Astrocyte (in vitro differentiated cells and primary cell): ENCODE measurements around the gene TMEM270. TPM values are rescaled to one million over a fixed set of nuclear protein-coding genes. Genes with fewer than 3 reads are reported as not detected.

ENCODE experiments used
- DNase-seq: peaks from one replicate; pipeline ENCODE4 v3.0.0-alpha.2; 2010; ENCODE audit warnings: low read depth
- FAIRE-seq: peaks from 2 replicates; lab custom pipeline; 2011; peaks lifted over from hg19 to GRCh38; lab: Jason Lieb, UNC
- H2AFZ ChIP-seq: 2 replicates; pipeline ENCODE4 v1.6.0; 2012; ENCODE audit warnings: low read depth, low read length, inconsistent platforms
- H3K27ac ChIP-seq: 2 replicates; pipeline ENCODE4 v1.5.1; 2011; ENCODE audit warnings: low read depth, low read length, inconsistent platforms
- H3K27me3 ChIP-seq: 2 replicates; pipeline ENCODE4 v1.6.0; 2011; ENCODE audit warnings: low read length, inconsistent platforms; ENCODE audit not compliant: insufficient read depth
- H3K36me3 ChIP-seq: 2 replicates; pipeline ENCODE4 v1.5.1; 2011; ENCODE audit warnings: low read length, inconsistent platforms; ENCODE audit not compliant: insufficient read depth
- H3K4me1 ChIP-seq: 2 replicates; pipeline ENCODE4 v1.5.1; 2011; ENCODE audit warnings: low read length, inconsistent platforms; ENCODE audit not compliant: insufficient read depth
- H3K4me2 ChIP-seq: 2 replicates; pipeline ENCODE4 v1.6.0; 2012; ENCODE audit warnings: low read length, inconsistent platforms
- H3K4me3 ChIP-seq: 2 replicates; pipeline ENCODE4 v1.5.1; 2011; ENCODE audit warnings: low read depth, mild to moderate bottlenecking, low read length, inconsistent platforms; ENCODE audit not compliant: insufficient read depth
- H3K79me2 ChIP-seq: 2 replicates; pipeline ENCODE4 v1.6.0; 2012; ENCODE audit warnings: mild to moderate bottlenecking, low read length, inconsistent platforms; ENCODE audit not compliant: insufficient read depth
- H3K9ac ChIP-seq: 2 replicates; pipeline ENCODE4 v1.6.0; 2012; ENCODE audit warnings: mild to moderate bottlenecking, low read length, inconsistent platforms
- H3K9me3 ChIP-seq: 2 replicates; pipeline ENCODE4 v1.5.1; 2012; ENCODE audit warnings: low read depth, mild to moderate bottlenecking, low read length, inconsistent platforms; ENCODE audit not compliant: insufficient read depth
- H4K20me1 ChIP-seq: 2 replicates; pipeline ENCODE4 v1.6.0; 2012; ENCODE audit warnings: low read length, inconsistent platforms; ENCODE audit not compliant: insufficient read depth
- H3K27ac Mint-ChIP-seq: one replicate; pipeline ENCODE4 v1.8.0; 2021; ENCODE audit warnings: mild to moderate bottlenecking, mixed read lengths; ENCODE audit not compliant: unreplicated experiment
- H3K27me3 Mint-ChIP-seq: one replicate; pipeline ENCODE4 v1.8.0; 2021; ENCODE audit warnings: low read depth, mixed read lengths; ENCODE audit not compliant: unreplicated experiment
- H3K36me3 Mint-ChIP-seq: one replicate; pipeline ENCODE4 v1.8.0; 2021; ENCODE audit warnings: low read depth, mixed read lengths; ENCODE audit not compliant: unreplicated experiment
- H3K4me1 Mint-ChIP-seq: one replicate; pipeline ENCODE4 v1.8.0; 2021; ENCODE audit warnings: low read depth, mixed read lengths; ENCODE audit not compliant: unreplicated experiment
- H3K4me3 Mint-ChIP-seq: one replicate; pipeline ENCODE4 v1.8.0; 2021; ENCODE audit warnings: mild to moderate bottlenecking, moderate library complexity, mixed read lengths; ENCODE audit not compliant: unreplicated experiment
- H3K9me3 Mint-ChIP-seq: one replicate; pipeline ENCODE4 v1.8.0; 2021; ENCODE audit warnings: mild to moderate bottlenecking, mixed read lengths; ENCODE audit not compliant: unreplicated experiment
- EZH2 ChIP-seq: IDR thresholded peaks from 2 replicates; pipeline ENCODE4 v1.6.1; 2012; ENCODE audit warnings: mild to moderate bottlenecking, low read length, inconsistent platforms; ENCODE audit not compliant: insufficient read depth
- total RNA-seq: library from RNA; stranded (reverse); gene quantifications from 2 replicates; pipeline ENCODE4 v1.2.1, GENCODE V29; 2021
- TF ChIP-seq, protein P1 (sequence below): IDR thresholded peaks from 2 replicates; pipeline ENCODE4 v1.5.1; 2011; ENCODE audit warnings: low read depth, mild to moderate bottlenecking, inconsistent platforms, low read length, moderate library complexity; ENCODE audit not compliant: insufficient read depth

TMEM270 gene
- total RNA-seq, 1 donor from 2014 or later, result not detected

DNA sequence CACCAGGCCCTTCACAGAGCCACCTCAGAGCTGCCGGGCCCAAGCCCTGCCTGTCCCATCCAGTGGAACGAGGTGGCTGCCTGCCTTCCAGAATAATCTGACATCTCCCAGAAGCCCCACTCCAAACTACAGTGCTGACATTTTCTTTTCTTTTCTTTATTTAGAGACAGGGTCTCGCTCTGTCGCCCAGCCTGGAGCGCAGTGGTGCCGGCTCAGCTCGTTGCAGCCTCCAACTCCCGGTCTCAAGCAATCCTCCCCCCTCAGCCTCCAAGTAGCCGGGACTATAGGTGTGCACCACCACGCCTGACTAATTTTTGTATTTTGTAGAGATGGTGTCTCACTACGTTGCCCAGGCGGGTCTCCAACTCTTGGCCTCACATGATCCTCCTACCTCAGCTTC, 346 bp downstream of the TMEM270 start:
- no peaks in the 10 kb centered on the region for H3K9me3 ChIP-seq
- no peak overlapping the region for H2AFZ ChIP-seq
- FAIRE-seq (no peak), DNase-seq (no peak)
- H3K4me3 Mint-ChIP-seq, result no peak overlapping the region
- TF ChIP-seq, protein P1, sequence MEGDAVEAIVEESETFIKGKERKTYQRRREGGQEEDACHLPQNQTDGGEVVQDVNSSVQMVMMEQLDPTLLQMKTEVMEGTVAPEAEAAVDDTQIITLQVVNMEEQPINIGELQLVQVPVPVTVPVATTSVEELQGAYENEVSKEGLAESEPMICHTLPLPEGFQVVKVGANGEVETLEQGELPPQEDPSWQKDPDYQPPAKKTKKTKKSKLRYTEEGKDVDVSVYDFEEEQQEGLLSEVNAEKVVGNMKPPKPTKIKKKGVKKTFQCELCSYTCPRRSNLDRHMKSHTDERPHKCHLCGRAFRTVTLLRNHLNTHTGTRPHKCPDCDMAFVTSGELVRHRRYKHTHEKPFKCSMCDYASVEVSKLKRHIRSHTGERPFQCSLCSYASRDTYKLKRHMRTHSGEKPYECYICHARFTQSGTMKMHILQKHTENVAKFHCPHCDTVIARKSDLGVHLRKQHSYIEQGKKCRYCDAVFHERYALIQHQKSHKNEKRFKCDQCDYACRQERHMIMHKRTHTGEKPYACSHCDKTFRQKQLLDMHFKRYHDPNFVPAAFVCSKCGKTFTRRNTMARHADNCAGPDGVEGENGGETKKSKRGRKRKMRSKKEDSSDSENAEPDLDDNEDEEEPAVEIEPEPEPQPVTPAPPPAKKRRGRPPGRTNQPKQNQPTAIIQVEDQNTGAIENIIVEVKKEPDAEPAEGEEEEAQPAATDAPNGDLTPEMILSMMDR, result no peak
- no peak overlapping the region for H3K27ac ChIP-seq
- no peaks in the 10 kb centered on the region for H3K4me1 ChIP-seq
- H3K9ac ChIP-seq, result no peak overlapping the region
- no peaks in the 10 kb centered on the region for H3K36me3 ChIP-seq
- no peaks in the 10 kb centered on the region for H3K36me3 Mint-ChIP-seq
- H3K79me2 ChIP-seq, result no peaks in the 10 kb centered on the region
- no peaks in the 10 kb centered on the region for H3K9me3 Mint-ChIP-seq
- H3K4me2 ChIP-seq, result no peak overlapping the region
- H4K20me1 ChIP-seq, result no peaks in the 10 kb centered on the region
- H3K27me3 Mint-ChIP-seq, result peaks cover 20% of the 10 kb centered on the region
- no peak overlapping the region for H3K27ac Mint-ChIP-seq
- H3K4me3 ChIP-seq, result no peak overlapping the region
- no peaks in the 10 kb centered on the region for H3K27me3 ChIP-seq
- H3K4me1 Mint-ChIP-seq, result no peaks in the 10 kb centered on the region

- Histone ChIP-seq H2AFZ (no peak overlapping the region), H3K36me3 (no peaks in the 10 kb centered on the region), H3K4me3 (no peak overlapping the region), H3K4me2 (no peak overlapping the region), H3K27ac (no peak overlapping the region), H3K4me1 (peaks cover 12% of the 10 kb centered on the region), H3K27me3 (no peaks in the 10 kb centered on the region), H4K20me1 (no peaks in the 10 kb centered on the region), H3K9ac (no peak overlapping the region), H3K79me2 (no peaks in the 10 kb centered on the region), H3K9me3 (no peaks in the 10 kb centered on the region)
- Mint-ChIP-seq H3K36me3 (no peaks in the 10 kb centered on the region), H3K4me1 (peaks cover 2% of the 10 kb centered on the region), H3K27ac (no peak overlapping the region), H3K4me3 (no peak overlapping the region), H3K9me3 (no peaks in the 10 kb centered on the region), H3K27me3 (peaks cover 12% of the 10 kb centered on the region)
- FAIRE-seq, result no peak
- DNase-seq, result no peak
- no peak for TF ChIP-seq EZH2
- TF ChIP-seq, protein P1, result no peak
Measured at GRCh38 chr7:73864981-73865711, 4.2 kb downstream of the TMEM270 start.

DNA sequence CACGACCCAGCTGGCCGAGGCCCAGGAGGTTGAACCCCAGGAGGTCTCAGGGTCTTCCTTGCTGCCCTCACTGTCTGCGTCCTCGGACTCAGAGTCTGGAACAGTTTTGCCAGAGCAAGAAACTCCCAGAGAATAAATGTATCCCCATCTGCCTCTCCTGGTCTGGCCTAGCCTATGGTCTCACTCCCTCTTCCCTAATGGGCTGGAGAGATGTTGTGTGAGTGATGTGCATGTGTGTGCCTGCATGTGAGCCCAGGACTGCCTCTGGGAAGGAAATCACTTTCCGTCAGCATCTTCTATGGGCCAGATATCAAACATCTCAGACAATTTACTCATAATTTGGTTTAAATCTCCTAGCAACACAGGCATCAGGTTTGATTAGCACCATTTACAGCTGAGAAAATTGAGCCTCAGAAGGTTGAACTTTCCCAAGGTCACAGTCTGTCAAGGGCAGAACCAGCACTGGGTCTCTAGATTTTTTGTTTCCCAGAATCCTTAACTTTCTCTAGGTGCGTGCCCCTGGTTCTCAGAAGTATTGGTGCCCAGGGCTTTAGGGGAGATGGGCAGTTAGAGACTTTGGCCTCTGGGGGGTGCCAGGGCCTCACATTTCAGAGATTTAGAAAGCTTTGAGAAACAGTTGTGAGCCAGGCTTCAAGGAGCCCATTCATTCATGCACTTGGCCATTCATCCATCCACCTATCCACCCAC, 4.9 kb downstream of the TMEM270 start:
- Histone ChIP-seq H3K9me3 (no peaks in the 10 kb centered on the region), H3K79me2 (no peaks in the 10 kb centered on the region), H3K4me2 (no peak overlapping the region), H3K4me1 (peaks cover 15% of the 10 kb centered on the region), H3K9ac (no peak overlapping the region), H4K20me1 (no peaks in the 10 kb centered on the region), H3K4me3 (no peak overlapping the region), H3K36me3 (no peaks in the 10 kb centered on the region), H3K27me3 (no peaks in the 10 kb centered on the region), H2AFZ (no peak overlapping the region), H3K27ac (no peak overlapping the region)
- no peak for FAIRE-seq
- Mint-ChIP-seq H3K4me3 (no peak overlapping the region), H3K27me3 (peaks cover 17% of the 10 kb centered on the region), H3K27ac (no peak overlapping the region), H3K4me1 (peaks cover 4% of the 10 kb centered on the region), H3K9me3 (no peaks in the 10 kb centered on the region), H3K36me3 (no peaks in the 10 kb centered on the region)
- TF ChIP-seq, protein P1, result peak; percentile 75
- no peak for TF ChIP-seq EZH2
- peak; percentile 7 for DNase-seq
